Measurements from ENCODE around the gene PRCD.

PRCD gene

GRCh38 chr17:76549215-76549518, 9.3 kb downstream of the PRCD start:
- FAIRE-seq (no peak), DNase-seq (ENCODE audit: insufficient read length, low spot score) (no peak)
- TF ChIP-seq CTCF (IDR thresholded peaks at IDR 0.05; ENCODE audit: insufficient read depth, missing control alignments): no peak

GRCh38 chr17:76549539-76549938, 9.7 kb downstream of the PRCD start:
- no peak for TF ChIP-seq CTCF (IDR thresholded peaks at IDR 0.05; ENCODE audit: insufficient read depth, missing control alignments)
- FAIRE-seq (no peak), DNase-seq (ENCODE audit: insufficient read length, low spot score) (no peak)

GRCh38 chr17:76550712-76551615, 11.1 kb downstream of the PRCD start:
- DNase-seq (ENCODE audit: insufficient read length, low spot score): no peak
- TF ChIP-seq CTCF (IDR thresholded peaks at IDR 0.05; ENCODE audit: insufficient read depth, missing control alignments): no peak
- FAIRE-seq: no peak

- no peak for TF ChIP-seq CTCF (IDR thresholded peaks at IDR 0.05; ENCODE audit: insufficient read depth, missing control alignments)
- FAIRE-seq (no peak), DNase-seq (ENCODE audit: insufficient read length, low spot score) (no peak)
Measured at GRCh38 chr17:76551685-76552084, 11.8 kb downstream of the PRCD start.

GRCh38 chr17:76553178-76553908, 13.5 kb downstream of the PRCD start:
- FAIRE-seq (no peak), DNase-seq (ENCODE audit: insufficient read length, low spot score) (no peak)
- TF ChIP-seq CTCF (IDR thresholded peaks at IDR 0.05; ENCODE audit: insufficient read depth, missing control alignments): no peak

- DNase-seq (ENCODE audit: insufficient read length, low spot score) (no peak), FAIRE-seq (no peak)
- no peak for TF ChIP-seq CTCF (IDR thresholded peaks at IDR 0.05; ENCODE audit: insufficient read depth, missing control alignments)
Measured at GRCh38 chr17:76554131-76554530, 14.3 kb downstream of the PRCD start.

Measured in D721Med (cell line).